ENCODE results near the gene TPGS2. TPM values are rescaled to one million over a fixed set of nuclear protein-coding genes. Genes with fewer than 3 reads are reported as not detected.
"Not testable (repeated sequence)": the region's sequence is repeated elsewhere in the genome, so short reads cannot be mapped to it uniquely, and the experiment has no call there.

TPGS2 gene
- total RNA-seq, 2 experiments from 2014 or later, result 77.0 to 83.1 TPM

- Mint-ChIP-seq H3K27ac (no peak overlapping the region), H3K4me1 (ENCODE audit: low read depth) (peaks cover 11% of the 10 kb centered on the region), H3K27me3 (no peaks in the 10 kb centered on the region), H3K4me3 (no peak overlapping the region), H3K9me3 (no peaks in the 10 kb centered on the region), H3K36me3 (ENCODE audit: low read depth) (peaks cover 28% of the 10 kb centered on the region)
- intact Hi-C loops (cut with micrococcal nuclease), result no loop called here
- ChIA-PET POLR2A (no interaction called here), CTCF (no interaction called here)
- ATAC-seq (no peak), DNase-seq (no peak)
- no peak for TF ChIP-seq CTCF (IDR thresholded peaks at IDR 0.05)
Measured at GRCh38 chr18:36817039-36817438, 11.8 kb downstream of the TPGS2 start.

GRCh38 chr18:36816096-36816495 is 12.7 kb downstream of the TPGS2 start:
- Mint-ChIP-seq H3K4me1 (ENCODE audit: low read depth) (peaks cover 11% of the 10 kb centered on the region), H3K36me3 (ENCODE audit: low read depth) (peaks cover 25% of the 10 kb centered on the region)
- CTCF ChIA-PET; H3K9me3 Mint-ChIP-seq; POLR2A ChIA-PET; DNase-seq; ATAC-seq; intact Hi-C loops (cut with micrococcal nuclease); H3K27me3 Mint-ChIP-seq; H3K27ac Mint-ChIP-seq; H3K4me3 Mint-ChIP-seq: not testable (repeated sequence)

- ATAC-seq, result no peak
- Mint-ChIP-seq H3K4me1 (ENCODE audit: low read depth) (peaks cover 11% of the 10 kb centered on the region), H3K27ac (no peak overlapping the region), H3K4me3 (no peak overlapping the region), H3K36me3 (ENCODE audit: low read depth) (peaks cover 25% of the 10 kb centered on the region), H3K9me3 (no peaks in the 10 kb centered on the region), H3K27me3 (no peaks in the 10 kb centered on the region)
- CTCF ChIA-PET, result no interaction called here
- DNase-seq, result no peak
- intact Hi-C loops (cut with micrococcal nuclease), result no loop called here
- POLR2A ChIA-PET, result no interaction called here
- TF ChIP-seq CTCF (IDR thresholded peaks at IDR 0.05), result no peak
Measured at GRCh38 chr18:36814994-36815393, 13.8 kb downstream of the TPGS2 start.

GRCh38 chr18:36813824-36814223 is 15.0 kb downstream of the TPGS2 start:
- no peak for TF ChIP-seq CTCF (IDR thresholded peaks at IDR 0.05)
- H3K4me3 Mint-ChIP-seq, result no peak overlapping the region
- ATAC-seq, result no peak
- H3K27me3 Mint-ChIP-seq, result no peaks in the 10 kb centered on the region
- intact Hi-C loops (cut with micrococcal nuclease), result no loop called here
- no peaks in the 10 kb centered on the region for H3K9me3 Mint-ChIP-seq
- no peak for DNase-seq
- H3K36me3 Mint-ChIP-seq (ENCODE audit: low read depth), result peaks cover 21% of the 10 kb centered on the region
- POLR2A ChIA-PET, result no interaction called here
- CTCF ChIA-PET, result no interaction called here
- peaks cover 12% of the 10 kb centered on the region for H3K4me1 Mint-ChIP-seq (ENCODE audit: low read depth)
- no peak overlapping the region for H3K27ac Mint-ChIP-seq

- Mint-ChIP-seq H3K36me3 (ENCODE audit: low read depth) (peaks cover 16% of the 10 kb centered on the region), H3K27ac (no peak overlapping the region), H3K27me3 (no peaks in the 10 kb centered on the region), H3K4me1 (ENCODE audit: low read depth) (peaks cover 12% of the 10 kb centered on the region), H3K4me3 (no peak overlapping the region), H3K9me3 (no peaks in the 10 kb centered on the region)
- ATAC-seq (no peak), DNase-seq (no peak)
- CTCF ChIA-PET, result interaction anchor here (0.9 kb wide), 1 partner anchor 16 kb away, joined by 3 read pairs; no protein-coding TSS in a partner anchor
- no peak for TF ChIP-seq CTCF (IDR thresholded peaks at IDR 0.05)
- POLR2A ChIA-PET, result no interaction called here
- intact Hi-C loops (cut with micrococcal nuclease), result no loop called here
Measured at GRCh38 chr18:36813101-36813775, 15.6 kb downstream of the TPGS2 start.

Measured in activated CD8-positive, alpha-beta T cell treated with anti-CD3 and anti-CD28 coated beads for 36 hours (primary cell).